ENCODE measurements around the gene MMD2.

MMD2 gene

DNA sequence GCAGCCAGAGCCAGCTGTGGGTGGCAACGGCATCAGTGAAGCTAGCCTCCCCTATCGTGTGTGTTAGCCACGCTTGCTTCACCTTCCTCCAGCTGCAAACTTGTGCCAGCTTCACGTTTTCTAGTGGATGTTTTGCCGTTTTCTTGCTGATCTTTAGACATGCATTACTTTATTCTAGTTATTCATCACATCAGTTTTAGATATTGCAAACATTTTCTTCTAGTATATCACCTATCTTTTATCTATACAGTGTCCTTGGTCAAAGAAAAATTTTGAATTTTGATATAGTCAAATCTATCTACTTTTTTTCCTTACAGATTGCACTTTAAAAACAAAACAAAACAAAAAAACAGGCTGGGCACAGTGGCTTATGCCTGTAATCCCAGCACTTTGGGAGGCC lies 90.5 kb downstream of the MMD2 start:
- no peak overlapping the region for H3K4me3 ChIP-seq (ENCODE audit: low read depth, low read length)
- TF ChIP-seq, protein P1, sequence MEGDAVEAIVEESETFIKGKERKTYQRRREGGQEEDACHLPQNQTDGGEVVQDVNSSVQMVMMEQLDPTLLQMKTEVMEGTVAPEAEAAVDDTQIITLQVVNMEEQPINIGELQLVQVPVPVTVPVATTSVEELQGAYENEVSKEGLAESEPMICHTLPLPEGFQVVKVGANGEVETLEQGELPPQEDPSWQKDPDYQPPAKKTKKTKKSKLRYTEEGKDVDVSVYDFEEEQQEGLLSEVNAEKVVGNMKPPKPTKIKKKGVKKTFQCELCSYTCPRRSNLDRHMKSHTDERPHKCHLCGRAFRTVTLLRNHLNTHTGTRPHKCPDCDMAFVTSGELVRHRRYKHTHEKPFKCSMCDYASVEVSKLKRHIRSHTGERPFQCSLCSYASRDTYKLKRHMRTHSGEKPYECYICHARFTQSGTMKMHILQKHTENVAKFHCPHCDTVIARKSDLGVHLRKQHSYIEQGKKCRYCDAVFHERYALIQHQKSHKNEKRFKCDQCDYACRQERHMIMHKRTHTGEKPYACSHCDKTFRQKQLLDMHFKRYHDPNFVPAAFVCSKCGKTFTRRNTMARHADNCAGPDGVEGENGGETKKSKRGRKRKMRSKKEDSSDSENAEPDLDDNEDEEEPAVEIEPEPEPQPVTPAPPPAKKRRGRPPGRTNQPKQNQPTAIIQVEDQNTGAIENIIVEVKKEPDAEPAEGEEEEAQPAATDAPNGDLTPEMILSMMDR (IDR thresholded peaks at IDR 0.05; ENCODE audit: borderline replicate concordance, insufficient read depth, low read depth, low read length): no peak

DNA sequence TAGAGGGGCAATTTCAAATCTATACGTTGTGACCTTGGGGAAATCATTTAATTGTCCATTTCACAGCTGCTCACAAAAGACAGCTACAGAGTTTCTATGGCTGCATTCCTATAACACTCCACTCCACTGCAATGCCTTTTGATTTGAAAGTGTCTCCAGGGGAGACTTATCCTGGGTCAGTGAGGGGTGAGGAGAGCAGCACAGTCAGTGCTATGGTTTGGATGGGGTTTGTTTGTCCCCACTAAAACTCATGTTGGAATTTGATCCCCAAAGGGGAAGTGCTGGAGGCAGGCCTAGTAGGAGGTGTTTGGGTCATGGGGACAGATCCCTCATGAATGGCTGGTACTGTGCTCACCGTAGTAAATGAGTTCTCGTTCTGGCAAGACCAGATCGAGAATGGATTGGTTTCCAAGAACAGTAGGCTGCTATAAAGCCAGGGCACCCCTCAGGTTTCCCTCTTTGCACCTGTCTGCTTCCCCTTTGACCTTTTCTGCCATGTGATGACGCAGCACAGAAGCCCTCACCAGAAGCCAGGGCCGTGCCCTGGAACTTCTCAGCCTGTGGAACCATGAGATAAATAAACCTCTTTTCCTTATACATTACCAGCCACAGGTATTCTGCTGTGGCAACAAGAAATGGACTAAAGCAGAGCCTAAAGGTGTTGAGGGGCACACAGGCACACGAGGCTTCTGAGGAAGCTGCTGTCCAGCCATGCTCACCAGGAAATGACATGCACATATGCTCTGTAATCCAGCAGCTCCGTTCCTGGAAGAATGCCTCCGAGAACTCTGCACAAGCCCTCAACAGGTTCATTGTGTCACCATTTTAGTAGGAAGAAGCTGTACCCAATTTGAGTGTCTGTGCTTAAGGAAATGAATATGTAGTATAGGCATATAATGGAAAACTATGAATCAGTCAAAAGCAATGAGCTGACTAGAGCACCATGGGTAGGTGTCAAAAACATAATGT lies 92.2 kb downstream of the MMD2 start:
- TF ChIP-seq, protein P1 (IDR thresholded peaks at IDR 0.05; ENCODE audit: borderline replicate concordance, insufficient read depth, low read depth, low read length): no peak
- no peak overlapping the region for H3K4me3 ChIP-seq (ENCODE audit: low read depth, low read length)

DNA sequence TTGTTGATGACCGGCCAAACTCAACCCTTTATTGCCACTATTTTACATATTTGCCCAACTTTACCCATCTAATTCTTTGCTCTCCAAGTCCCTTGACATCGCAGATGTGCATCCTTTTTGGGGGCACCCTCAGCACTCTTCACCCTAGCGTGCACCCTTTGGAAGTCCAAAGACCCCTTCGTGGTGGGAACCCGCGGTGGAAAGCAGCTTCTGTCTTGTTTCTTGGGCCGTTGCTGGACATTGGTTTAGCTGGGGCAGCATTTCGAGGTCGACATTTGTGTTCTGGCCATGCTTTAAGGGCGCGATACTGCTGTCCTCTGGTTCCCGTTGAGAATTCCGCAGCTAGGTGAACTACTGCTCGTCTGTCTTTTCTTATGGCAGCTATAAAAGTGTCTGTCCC lies 96.8 kb downstream of the MMD2 start:
- TF ChIP-seq, protein P1 (IDR thresholded peaks at IDR 0.05; ENCODE audit: borderline replicate concordance, insufficient read depth, low read depth, low read length): no peak
- no peak overlapping the region for H3K4me3 ChIP-seq (ENCODE audit: low read depth, low read length)

DNA sequence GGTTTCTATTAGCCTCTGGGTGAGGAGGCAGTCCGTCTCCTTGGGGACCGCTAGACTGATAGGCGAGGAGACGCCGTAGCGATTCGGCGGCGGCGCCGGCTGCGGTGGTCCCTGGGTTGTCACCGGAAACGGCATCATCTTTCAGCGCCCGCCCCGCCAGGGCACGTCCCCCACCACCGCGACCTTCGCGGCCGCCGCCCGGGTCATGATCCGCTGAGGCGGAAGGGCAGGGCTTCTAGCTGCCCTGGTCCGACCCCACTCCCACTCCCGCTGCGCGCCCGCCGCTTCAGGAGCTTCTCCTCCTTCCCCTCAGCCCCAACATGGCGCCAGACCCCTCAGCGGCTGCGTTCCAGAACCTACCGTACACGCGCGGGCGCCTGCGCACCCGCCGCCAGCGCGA lies 97.3 kb downstream of the MMD2 start, which contains the start of gene PAPOLB:
Gene PAPOLB (minus strand): TSS at position 358 of the 400 bp plus-strand sequence. CDS start 220 bp downstream, at position 138.
- no peak within 1 kb of the TSS for H3K4me3 ChIP-seq (ENCODE audit: low read depth, low read length)
- TF ChIP-seq, protein P1 (IDR thresholded peaks at IDR 0.05; ENCODE audit: borderline replicate concordance, insufficient read depth, low read depth, low read length): no peak

DNA sequence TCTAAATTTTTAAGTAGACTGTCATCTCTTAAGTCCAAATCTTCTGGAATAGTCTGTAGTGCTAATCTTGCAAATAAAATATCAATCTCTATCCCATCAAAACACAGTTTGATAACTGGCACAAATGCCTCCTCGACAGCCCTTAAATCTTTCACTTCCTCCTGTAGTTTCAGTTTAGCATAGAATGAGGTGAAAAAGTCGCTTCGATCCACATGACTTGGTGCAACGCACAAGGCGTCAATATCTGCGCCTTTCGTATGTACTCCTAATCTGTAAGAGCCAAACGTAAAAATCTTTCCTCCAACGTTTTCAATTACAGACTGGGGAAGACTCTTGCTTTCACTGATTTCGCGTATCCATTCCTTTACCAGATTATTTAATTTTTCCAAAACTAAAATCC lies 97.8 kb downstream of the MMD2 start:
- H3K4me3 ChIP-seq (ENCODE audit: low read depth, low read length): no peak overlapping the region
- TF ChIP-seq, protein P1 (IDR thresholded peaks at IDR 0.05; ENCODE audit: borderline replicate concordance, insufficient read depth, low read depth, low read length): no peak

DNA sequence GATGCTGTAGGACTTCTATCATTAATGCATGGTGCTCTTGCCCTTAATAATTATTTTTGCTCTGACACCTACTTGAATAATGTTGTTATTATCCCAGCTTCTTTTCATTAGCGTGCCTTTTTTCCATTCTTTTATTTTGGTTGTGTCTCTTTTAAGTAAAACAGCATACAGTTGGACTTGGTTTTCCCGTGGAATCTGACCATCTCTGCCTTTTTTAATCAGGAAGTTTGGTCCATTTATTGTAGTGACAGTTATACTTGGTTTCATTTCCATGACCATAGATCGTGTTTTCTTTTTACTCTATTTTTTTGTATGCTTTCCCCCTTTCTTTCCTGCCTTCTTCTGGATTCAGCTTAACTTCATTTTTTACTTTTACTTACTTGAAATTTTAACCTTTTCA lies 101.8 kb downstream of the MMD2 start:
- TF ChIP-seq, protein P1 (IDR thresholded peaks at IDR 0.05; ENCODE audit: borderline replicate concordance, insufficient read depth, low read depth, low read length): no peak
- no peak overlapping the region for H3K4me3 ChIP-seq (ENCODE audit: low read depth, low read length)

Data from GM12875 (cell line).